NCI-H526 (cell line): ENCODE data around the gene KANSL3.

Experiments used
- DNase-seq, 2 experiments: peaks; one replicate each; lab custom pipeline; 2025; lab: John Stamatoyannopoulos, UW

KANSL3 gene

GRCh38 chr2:96604104-96604503 is 34.0 kb downstream of the KANSL3 start:
- DNase-seq: no peak

DNA sequence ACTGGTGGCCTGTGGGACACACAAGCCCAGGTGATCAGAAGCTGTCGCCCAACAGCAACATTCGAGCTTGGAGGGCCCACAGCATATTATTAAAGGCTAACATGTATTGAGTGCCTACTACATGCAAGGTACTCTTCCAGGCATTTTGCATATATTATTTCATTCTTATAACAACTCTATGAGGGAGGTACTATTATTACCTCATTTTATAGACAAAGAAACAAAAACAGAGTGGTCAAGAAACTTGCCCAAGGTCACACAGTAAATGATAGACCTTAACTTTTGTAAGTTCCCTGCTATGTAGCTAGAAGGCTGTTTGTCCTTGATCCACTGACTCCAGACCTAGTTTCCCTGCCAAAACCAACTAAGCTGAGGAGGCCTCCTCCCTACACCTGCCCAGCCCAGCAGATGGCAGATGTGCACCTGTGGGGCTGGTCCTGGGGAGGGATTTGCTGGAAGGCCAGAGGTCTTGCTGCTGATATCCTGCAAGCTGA is 35.7 kb downstream of the KANSL3 start:
- peak in 1 of 2 experiments; percentile 19 for DNase-seq

GRCh38 chr2:96601382-96602292 is 36.5 kb downstream of the KANSL3 start:
- no peak for DNase-seq

DNA sequence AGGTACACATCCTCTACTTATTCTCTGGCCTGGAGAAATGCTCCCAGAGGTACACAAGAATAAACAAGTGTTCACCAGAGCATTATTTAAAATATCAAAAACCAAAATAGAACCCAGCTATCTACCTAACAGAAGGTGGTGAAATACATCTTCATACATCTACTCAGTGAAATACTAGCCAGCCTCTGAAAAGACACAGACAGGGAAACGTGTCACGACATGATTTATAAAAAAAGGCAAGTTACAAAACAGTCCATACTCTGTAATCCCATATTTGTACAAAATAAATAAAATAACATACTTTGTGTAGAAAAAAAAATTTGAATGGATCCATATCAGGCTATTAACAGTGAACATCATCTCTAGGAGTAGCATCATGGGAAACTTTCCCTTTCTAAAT is 38.2 kb downstream of the KANSL3 start:
- DNase-seq: no peak

DNA sequence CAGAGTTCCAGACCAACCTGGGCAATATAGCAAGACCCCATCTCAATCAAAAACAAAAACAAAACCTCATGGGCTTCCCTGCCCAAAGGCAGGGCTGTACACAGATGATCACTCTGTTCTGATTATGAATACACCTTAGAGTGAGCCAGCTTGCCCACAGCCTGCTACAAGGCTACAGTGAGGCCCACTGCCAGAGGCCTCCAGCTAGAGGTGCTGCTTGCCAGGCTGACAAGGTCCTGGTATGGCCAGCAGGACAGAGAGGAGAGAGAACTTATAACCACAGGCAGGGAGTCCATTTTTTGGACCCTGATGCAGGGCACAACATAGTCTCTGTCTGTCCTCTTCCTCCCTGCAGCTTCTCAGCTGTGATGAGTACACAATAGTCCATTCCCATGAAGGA is 41.5 kb downstream of the KANSL3 start:
- DNase-seq: no peak

DNA sequence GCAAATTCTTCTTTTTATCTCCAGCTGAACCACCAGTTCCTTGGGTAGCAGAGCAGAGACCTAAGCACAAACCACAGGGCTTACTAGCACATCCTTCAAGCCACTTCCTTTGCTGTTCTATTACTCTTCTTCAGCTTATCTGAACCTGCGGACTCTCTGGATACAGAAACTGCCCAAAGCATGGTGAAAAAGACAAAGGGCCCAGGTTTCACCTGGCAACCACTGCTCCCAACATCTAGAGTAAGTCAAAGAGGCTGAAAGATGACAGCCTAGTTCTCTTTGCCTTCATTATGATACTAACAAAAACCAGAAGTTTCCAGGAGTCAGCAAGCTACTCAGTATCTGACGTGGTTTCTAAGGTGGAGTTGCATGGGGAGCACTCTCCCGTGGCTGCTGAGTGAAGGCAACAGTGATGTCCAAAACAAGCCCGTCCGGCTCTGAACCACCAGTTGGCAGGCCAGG is 43.4 kb downstream of the KANSL3 start:
- DNase-seq: no peak

DNA sequence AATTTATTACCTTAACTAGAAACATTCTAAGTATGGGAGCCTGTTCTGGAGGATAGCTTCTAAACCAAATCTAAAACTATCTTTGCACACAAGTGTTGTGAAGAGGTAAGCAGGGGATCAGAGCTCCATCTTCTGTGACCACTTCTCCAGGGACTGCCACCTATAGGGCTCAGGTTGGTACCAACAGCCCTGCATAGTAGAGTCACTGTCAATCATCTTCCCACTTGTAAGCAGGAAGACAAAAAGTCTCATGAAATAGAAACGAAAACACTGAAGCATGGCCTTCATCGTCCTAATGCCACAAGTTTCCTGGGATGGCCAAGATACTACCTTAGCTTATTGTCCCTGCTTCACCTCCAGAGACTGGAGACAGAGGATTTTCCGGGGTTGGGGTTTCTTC is 43.8 kb downstream of the KANSL3 start:
- no peak for DNase-seq

- DNase-seq: no peak
Observed at GRCh38 chr2:96591494-96591893, 46.6 kb downstream of the KANSL3 start.

DNA sequence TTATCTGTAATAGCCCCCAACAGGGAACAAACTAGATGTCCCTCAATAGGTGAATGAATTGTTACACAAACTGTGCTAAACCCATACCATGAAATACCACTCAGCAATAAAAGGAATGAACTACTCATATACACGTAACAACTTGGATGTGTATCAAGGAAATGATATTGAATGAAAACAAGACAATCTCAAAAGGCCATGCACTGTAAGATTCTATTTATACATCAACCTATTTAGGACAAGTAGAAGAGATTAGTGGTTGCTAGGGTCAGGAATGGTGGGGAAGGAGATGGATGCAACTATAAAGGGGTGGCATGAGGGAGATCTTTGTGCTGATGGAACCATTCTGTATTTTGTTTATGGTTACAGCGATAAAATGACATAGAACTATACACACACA is 47.1 kb downstream of the KANSL3 start:
- DNase-seq: no peak

- DNase-seq: no peak
Observed at GRCh38 chr2:96587843-96588242, 50.3 kb downstream of the KANSL3 start.

DNA sequence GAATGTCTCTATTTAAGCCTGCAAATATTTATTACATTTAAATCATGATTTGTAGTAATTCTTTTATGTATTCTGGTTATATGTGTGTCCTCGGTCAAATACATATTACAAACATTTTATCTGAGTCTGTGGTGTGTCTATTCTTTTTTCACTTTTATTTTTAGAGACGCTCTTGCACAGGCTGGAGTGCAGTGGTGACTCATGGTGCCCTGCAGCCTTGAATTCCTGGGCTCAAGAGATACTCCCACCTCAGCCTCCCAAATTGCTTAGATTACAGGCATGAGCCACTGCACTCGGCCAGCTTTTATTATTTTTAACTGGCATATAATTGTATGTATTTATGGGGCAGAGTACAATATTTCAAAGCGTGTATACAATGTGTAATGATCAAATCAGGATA is 54.1 kb downstream of the KANSL3 start:
- DNase-seq: no peak

- peak in 1 of 2 experiments; percentile 31 for DNase-seq
Observed at GRCh38 chr2:96580771-96581170, 57.3 kb downstream of the KANSL3 start.

DNA sequence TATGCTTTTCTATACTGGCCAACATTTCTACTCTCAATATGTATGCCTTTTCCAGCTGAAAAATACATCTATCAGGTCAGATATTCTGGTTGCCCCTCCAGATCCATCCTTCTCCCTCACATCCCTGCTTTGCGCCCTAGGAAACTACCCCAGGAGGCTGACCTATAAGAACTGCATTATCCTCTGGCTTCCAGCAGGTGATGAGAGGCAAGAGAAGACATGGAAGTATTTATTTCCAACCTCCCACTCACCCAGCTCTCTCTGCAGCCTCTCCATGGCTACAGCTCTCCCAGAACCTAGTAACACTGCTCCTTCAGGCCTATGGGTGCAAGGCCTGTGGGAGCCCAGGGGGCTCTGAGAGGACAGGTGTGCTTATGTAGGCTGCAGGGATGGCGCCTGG is 58.7 kb downstream of the KANSL3 start:
- DNase-seq: no peak

GRCh38 chr2:96578731-96579130 is 59.4 kb downstream of the KANSL3 start:
- no peak for DNase-seq

DNA sequence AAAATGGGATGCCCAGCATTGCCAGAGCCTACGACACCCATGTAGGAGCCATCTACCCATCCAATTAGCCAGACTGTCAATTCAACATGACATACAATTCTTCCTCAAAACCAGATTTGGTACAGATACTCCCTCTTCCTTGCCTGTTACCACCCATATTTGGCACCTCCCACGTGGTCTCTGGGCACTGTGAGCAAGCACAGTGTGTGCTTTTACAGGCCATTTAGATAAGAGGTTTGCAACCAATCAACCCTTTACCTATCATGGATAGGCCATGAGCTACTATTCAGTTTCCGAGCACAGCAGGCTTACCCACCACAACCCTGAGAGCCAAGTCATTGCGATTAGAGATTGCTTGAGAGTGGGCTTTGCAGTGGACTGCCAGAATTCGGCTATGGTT is 60.6 kb downstream of the KANSL3 start:
- no peak for DNase-seq

GRCh38 chr2:96575785-96576456 is 62.2 kb downstream of the KANSL3 start:
- DNase-seq: no peak

- DNase-seq: no peak
Observed at GRCh38 chr2:96574364-96574763, 63.7 kb downstream of the KANSL3 start.

DNA sequence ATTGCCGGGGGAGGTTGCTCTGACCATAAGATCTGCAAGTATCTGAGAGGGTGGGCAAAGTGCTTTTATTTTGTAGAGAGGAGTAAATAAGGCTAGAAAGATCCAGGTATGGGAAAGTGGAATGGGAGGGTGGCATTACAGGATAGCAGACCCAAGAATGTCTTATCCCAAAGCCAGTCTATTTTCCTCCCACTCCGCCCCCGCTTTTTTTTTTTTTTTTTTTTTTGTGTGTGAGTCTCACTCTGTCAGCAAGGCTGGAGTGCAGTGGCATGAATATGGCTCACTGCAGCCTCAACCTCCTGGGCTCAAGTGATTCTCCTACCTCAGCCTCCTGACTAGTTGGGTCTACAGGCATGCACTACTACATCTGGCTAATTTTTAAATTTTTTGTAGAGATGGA is 70.0 kb downstream of the KANSL3 start:
- DNase-seq: no peak

DNA sequence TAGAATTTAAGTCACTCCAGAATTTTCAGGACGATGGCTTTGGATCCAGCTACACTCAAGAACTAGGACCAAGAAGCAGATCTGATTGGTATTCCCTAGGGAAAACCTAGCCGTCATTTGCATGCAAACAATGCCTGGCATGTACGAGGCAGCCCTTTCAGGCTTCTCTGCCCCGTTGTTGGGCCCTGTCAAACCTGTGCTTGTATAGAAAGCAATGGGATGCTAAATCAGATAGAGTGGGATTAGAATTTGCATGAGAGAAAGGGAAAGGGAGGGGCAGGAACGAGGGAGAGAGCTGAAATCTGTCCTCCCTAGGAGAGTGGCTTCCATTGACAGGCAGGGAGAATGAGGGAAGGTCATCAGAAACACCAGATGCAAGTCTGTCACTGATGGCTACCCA is 73.0 kb downstream of the KANSL3 start:
- peak; percentile 81 to 89 for DNase-seq

DNA sequence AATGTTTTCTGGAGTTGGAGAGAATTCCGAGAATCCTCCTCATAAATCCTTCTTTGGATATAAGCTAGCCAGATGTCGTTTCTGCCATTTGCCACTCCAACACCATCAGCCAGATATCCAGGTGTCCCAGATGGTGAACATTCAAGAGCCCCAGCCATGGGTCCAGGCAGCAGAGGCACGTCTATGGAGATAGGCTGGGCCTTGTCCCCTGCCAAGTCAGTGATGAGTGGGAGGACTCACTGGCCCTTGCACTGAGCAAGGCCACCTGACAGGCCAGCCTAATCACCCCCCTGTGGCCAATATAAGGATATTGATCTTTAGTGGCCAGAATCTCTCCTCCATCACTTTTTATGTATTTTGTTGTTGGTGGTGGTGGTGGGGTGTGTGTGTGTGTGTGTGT is 73.5 kb downstream of the KANSL3 start:
- no peak for DNase-seq

GRCh38 chr2:96564026-96564425 is 74.1 kb downstream of the KANSL3 start:
- DNase-seq: no peak

- DNase-seq: no peak
Observed at GRCh38 chr2:96558485-96558884, 79.6 kb downstream of the KANSL3 start.

- DNase-seq: no peak
Observed at GRCh38 chr2:96558061-96558460, 80.1 kb downstream of the KANSL3 start.
